Measurements from ENCODE around the gene CDH4.

The CDH4 gene

DNA sequence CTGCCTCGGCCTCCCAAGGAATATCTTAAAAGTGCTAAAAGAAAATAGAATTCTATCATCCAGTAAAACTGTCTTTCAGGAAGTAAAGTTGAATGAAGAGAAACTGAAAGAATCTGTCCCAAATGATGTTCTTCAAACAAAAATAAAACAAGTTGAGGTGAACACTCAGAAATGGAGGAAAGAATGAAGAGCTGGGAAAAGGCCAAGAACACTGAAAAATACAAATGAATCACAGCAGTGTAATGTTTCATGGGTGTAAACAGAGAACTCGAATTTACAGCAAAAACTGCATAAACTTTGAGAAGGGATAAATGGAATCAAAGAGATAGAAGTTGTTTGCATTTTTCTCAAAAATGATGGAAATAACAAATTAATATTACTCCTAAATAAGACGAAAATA, 496.3 kb downstream of the CDH4 start:
- DNase-seq, result no peak

DNA sequence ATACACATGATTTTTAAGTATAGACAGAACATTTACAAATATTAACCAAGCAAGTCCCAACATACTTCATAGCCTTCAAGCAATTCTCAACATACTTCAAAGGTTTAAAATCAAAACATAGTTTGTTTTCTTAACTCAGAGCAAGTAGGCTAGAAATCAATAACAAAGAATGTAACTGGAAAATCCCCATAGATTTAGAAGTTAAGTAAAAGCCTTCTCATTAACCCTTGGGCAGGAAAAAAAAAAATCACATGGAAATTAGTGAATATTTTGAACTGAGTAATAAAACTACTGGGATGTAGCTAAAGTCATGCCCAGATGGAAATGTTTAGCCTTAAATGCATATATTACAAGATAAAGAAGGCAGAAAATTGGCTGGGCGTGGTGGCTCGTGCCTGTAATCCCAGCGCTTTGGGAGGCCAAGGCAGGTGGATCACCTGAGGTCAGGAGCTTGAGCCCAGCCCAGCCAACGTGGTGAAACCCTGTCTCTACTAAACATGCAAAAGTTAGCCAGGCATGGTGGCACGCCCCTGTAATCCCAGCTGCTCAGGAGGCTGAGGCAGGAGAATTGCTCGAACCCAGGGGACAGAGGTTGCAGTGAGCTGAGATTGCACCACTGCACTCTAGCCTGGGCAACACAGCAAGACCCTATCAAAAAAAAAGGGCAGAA, 497.5 kb downstream of the CDH4 start:
- DNase-seq, result no peak

DNA sequence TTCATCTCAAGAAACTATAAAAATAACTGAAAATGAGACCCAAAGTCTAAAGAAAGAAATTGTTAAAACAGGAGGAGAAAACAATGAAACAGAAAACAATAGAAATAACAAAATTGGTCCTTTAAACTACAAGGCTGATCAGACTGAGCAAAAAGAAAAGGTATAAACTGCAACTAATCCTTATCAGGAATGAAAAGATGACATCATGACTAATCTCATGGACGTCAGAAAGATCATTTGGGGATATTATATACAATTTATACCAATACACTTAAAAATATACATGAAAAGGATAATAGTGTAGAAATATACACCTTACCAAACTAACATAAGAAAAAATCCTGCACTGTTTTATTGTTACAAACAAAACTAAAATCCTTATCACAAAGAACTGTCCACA, 498.0 kb downstream of the CDH4 start:
- DNase-seq, result no peak

DNA sequence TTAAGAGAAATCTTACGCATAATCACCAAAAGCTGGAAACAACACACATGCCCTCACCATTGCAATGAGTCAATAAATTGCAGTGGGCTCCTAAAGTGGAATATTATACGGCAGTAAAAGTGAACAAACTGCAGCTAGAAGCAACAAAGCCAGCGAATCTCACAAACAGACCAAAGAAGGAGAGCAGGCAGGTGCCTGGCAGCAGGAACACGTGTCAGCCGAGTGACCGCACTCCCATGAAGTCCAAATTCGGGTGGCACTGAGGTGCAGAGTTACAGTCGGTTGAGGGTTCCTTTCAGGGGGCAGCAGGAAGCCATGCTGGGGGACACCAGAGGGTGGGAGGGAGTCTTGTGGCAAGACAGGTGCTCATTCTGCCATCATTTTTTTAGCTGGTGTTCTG, 500.5 kb downstream of the CDH4 start:
- no peak for DNase-seq

DNA sequence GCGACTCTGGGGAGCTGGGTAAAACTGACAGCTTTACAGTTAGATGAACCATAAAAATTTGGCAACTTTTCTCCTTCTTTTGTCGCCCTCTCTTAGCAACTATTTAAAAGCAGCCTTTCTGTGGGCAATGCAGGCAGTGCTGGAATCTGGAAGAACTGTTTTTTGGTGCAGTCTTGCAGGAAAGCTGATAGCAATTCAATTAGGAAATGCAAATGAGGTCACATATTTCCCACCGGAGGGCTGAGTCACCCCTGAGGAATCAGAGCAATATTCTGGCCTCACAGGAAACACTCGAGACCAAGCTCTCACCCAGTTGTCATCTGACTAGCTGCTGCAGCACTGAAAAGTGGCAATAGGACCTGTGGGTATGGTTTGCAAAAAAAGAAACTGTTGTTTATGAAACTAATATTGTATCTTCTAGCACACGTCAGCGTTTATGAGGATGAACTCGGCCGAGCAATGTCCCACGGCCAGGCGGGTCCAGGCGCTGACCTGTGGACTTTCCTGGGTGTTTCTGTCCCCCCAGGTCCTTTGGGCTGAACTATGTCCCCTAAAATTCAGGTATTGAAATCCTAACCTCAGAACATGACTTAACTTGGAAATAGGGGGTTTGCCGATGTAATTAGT, 501.4 kb downstream of the CDH4 start:
- no peak for DNase-seq

DNA sequence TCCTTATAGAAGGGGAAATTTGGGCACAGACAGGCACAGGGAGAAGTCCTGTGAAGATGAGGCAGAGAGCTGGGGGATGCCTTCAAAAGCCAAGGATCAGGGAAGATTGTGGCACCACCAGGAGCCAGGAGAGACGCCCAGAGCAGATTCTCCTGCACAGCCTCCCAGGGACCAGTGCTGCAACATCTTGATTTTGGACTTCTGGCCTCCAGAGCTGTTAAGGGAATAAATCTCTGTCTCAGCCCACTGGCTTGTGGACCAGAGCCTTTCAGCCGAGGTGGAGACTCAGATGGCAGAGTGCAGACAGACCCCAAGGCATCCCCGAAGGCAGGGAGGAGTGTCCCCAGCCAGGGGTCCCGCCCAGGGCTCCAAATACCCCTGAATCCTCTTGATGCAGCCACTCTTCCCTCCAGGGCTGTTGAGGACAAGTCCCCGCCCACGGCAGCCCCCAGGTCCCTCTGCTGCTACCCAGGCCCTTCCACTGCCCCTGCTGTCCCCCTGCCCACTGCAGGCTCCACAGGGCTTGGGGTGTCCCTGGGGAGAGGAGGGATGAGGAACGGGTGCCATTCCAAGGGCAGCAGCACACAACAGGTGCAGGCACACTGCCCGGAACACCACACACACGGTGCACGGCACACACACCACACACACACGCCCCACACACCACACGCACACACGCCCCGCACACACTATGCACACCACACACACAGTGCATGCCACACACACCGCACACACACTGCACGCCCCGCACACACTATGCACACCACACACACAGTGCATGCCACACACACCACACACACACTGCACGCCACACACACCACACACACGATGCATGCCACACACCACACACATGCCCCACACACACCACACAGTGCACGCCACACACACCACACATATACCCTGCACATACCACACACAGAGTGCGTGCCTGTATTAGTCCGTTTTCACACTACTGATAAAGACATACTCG, 502.2 kb downstream of the CDH4 start:
- no peak for DNase-seq

DNA sequence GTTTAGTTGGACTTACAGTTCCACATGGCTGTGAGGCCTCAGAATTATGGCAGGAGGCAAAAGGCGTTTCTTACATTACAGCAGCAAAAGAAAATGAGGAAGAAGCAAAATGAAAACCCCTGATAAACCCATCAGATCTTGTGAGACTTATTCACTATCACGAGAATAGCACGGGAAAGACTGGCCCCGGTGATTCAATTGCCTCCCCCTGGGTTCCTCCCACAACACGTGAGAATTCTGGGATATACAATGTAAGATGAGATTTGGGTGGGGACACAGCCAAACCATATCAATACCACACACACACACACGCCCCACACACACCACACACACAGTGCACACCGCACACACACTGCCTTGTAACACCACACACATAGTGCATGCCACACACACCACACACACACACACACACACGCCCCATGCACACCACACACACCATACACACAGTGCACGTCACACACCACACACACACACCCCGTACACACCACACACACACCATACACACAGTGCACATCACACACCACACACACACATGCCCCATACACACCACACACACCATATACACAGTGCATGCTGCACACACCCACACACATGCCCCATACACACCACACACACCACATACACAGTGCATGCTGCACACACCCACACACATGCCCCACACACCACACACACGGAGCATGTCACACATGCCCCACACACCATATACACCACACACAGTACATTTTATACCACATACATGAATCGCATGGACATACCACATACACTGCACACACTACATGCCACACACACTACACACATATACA, 503.1 kb downstream of the CDH4 start:
- no peak for DNase-seq

DNA sequence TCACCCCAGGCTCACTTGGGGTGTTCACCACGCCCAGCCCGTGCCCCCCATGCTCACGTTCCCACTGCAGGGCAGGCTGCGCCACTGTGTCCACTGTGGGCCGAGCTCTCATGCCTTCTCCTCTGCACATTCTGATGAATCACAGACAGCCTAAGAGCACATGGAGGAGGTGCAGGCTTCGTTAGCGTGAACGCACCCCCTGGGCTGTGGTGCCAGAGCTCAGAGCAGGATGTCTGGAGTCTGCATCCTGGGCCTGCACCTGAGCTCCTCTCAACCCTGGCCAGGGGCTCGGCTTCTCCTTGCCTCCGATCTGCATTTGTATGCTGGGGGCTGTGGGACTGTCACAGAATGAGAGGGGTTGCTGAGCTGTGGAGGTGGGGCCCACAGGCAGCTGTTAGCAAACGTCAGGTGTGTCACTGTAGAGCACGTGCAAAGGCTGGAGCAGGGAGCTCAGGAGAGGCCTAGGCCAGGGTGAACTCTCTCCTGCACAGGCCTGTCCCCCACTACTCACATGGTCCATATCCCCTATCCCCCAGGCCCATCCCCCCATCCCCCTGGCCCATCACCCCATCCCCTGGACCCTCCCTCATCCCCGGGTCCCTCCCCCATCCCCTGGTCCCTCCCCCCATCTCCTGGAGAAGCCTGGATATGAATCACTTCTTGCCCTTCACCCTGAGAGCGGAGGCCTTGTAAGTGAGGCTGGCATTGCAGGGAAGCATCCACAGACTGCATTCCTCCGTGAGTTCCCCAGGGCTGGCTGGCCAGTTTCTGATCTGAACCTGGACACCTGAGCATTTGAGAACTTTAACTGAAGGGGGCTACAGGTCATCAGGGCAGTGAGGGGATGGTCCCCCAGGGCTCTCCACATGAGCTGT, 504.1 kb downstream of the CDH4 start:
- no peak for DNase-seq

DNA sequence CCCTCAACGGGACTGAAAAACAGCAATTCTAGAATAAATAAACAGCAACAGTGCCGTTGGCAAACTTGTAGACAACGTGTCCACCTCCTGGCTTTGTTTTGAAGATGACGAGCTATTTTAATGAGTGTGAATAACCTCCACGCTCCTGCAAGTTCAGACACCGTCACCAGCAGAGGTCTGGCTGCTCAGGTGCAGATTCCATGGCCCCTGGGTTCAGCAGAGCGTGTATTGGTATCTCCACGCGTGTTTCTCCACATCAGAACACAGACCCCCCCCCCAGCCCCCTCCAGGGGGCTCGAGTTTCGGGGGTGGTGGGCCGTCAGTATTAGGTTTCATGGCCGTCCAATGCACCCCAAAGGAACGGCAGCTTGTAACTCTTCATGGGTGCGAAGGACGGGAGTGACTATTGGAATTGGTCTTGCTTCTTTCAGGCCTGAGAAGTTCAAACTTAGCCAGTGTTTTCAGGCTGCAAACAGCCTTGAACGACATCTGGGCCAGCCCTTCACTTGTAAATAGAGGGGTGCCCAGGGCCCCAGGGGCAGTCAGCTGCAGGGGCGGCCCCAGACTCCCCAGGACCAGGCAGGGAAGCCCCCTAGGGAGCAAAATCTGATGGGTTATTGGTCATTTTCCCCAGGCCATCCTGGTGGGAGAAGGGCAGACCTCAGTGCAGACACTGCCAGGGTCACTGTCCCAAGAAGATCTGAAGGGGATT, 505.1 kb downstream of the CDH4 start:
- no peak for DNase-seq

DNA sequence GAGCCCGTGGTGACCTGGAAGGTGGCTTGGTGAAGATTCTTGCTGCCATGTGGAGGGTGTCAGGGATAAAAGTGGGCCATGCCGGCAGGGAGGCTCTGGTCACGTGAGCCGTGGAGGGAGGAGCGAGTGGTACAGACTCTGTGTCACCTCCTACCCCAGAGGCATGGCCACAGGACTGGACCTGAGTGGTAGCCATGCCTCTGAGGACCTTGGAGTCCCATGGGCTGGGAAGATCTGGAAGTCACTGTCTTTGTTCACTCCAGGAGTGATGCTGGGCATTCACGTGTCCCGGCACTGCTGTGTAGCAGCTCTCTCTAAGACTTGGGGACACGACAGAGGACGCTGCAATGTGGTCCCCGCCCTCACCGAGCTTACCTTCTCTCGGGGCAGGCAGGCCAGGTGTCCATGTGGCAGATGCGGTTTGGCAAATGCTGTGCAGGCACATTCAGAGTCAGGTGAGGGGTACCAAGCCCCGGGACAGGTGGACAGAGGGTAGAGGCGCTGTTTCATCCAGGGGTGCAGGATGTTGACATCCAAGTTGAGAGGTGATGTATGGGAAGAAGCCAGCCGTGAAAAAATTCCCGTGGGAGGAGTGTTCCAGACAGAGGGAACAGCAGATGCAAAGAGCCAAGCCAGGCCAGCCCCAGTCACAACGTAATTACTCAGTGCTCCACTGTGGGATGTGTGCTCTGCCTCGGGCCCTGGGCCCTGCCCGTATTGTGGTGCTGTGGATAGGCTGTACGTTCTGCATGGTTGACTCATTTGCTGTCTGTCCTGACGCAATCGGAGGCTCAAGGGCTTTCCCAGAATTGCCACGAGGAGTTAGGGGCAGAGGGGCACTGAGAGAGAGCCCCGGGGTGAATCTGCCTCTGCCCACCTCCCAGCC, 505.9 kb downstream of the CDH4 start:
- DNase-seq, result no peak

DNA sequence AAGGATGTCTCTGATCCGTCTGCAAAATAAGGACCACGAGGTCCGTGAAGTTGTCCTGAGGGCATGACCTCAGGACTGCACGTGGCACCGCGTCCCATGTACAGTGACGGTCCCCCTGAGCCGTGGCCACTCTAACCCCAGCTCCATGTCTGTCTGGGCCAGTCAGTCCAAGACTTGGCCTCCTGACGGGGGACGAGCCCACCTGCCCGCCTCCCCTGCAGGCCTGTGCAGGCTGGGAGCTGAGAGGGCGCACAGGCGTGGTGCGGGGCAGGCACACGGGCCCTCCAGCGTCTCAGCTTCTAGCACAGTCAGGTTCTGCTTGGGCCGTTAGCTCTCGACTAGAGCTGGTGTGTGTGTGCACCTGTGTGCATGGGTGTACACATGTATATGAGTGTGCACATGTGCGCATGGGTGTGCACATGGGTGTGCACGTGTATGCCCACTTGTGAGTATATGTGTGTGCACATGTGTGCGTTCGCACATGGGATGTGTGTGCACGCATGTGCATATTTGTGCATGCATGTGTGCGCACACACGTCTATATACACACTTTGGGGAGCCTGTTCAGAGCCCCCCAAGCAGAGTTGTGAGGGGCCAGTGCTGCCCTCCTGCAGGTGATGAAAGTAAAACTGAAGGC, 506.6 kb downstream of the CDH4 start:
- no peak for DNase-seq

DNA sequence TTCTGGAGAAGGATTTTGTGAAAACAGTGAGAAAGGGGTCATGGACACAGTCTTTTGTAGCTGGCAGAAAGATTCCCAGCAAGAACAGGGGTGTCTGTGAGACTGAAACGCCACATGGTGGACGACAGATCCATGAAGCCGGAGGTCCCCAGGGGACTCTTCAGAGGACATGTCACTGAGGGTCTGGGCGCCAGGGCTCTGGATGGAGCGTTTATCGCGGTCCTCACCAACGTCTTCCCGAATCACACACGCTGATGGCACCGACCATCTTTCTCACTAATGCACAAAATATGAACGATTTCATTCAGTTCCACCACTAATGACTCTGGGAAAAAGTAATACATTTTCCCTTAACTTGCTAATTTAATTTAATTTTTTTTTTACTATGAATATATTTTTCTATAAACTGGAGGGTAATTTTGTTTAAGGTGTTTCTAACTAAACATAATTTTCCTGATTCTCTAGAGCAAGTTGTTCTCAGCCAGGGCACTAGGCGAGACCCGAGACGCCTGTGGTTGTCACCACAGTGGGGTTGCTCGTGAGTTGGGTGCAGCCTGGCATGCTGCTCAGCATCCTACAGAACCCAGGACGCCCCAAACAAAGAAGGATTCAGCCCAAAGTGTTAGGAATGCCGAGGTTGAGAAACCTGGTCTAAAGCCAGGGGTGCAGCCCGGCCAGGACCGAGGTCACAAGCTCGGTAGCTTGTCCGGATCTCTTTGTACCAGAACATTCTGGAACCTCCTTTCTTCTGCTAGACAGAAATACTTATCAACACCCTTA, 507.4 kb downstream of the CDH4 start:
- no peak for DNase-seq

DNA sequence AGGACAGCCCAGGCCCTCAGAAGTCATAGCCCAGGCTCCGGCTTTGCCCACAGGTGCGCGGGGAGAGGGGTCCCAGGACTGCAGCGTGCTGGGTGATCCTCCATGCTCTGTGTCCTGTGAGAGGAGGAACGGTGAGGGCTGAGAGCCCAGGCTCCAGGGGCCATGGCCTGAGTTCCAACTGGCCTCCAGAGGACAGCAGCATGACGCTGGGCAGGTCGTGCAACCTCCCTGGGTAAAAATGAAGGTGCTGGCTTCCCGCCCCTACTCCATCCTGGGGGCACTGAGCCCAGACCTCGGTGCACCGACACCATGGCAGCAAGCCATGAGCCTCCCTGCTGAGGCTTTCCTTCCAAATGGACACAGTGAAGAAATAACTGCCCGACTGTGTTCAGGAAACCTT, 508.3 kb downstream of the CDH4 start:
- no peak for DNase-seq

DNA sequence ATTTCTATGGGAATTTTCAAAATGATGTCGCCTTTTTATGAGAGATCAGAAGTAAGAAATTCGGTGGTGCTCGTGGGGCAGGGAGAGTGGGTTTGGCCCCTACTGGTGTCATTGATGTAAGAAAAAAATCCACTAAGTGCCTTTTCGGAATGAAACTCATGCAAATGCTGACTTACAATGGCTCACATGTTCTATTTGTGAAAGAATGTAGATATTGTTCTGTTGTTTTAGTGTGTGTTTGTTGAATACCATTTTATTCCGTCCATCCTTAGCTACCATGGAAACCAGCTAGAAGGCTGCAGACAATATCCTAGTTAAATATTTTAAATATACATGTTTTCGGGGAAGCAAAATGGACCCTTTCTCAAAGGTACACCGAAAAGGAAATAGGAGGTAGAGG, 508.7 kb downstream of the CDH4 start:
- DNase-seq, result no peak

DNA sequence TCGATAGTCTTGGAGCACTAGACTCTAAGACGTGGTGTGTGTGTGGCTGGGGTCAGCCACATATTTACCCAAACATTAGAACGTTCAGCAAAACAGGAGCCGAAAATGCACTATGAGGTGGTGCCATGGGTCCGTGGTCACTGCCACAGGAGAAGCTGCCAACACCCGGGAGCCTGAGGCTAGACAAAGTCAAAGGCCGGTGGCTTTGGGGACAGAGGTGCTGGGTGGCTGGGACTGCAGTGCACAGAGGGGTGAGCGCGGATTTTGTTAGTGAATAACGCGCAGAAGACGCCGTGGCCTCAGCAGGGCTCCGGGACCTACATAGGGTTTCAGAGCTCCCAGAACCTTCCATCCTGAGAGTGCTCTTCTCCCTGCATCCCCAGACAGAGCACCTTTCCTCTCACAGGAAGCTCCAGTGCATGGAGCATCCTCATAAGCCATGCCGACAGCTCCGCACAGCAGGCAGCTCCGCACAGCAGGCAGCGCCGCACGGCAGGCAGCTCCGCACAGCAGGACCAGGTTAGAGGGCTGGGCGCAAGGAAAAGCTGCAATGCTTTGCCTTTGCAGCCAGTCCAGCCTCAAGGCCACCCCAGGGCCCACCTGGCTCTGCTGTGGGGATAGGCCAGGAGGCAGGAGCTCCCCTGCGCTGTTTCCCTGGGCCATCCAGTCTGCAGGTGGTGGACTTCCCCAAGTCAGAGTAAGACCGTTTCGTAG, 509.5 kb downstream of the CDH4 start:
- DNase-seq, result peak; percentile 42

DNA sequence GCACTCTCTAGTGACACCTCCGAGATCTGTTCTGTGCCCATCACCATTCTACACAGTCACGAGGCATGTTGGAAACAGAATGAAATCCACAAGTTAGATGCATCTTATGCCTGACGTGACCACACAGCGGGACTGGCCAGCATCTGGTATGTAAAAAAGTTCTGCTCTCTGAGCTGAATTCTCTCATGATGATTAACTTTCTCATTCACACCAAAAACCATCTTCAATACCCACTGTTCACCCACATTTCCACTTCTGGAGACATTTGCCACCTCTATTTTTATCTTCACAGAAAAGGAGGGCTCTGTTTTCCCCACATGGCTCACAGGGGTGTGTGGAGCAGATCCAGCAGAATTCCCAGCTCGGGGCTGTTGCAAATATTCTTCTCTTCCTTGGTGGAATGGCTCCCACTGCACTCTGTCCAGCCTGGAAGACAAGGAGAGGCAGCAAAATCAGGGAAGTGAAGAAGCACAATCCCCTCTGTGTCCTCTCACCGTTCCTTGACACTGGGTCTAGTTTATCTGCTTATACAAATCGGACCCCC, 510.2 kb downstream of the CDH4 start:
- no peak for DNase-seq

DNA sequence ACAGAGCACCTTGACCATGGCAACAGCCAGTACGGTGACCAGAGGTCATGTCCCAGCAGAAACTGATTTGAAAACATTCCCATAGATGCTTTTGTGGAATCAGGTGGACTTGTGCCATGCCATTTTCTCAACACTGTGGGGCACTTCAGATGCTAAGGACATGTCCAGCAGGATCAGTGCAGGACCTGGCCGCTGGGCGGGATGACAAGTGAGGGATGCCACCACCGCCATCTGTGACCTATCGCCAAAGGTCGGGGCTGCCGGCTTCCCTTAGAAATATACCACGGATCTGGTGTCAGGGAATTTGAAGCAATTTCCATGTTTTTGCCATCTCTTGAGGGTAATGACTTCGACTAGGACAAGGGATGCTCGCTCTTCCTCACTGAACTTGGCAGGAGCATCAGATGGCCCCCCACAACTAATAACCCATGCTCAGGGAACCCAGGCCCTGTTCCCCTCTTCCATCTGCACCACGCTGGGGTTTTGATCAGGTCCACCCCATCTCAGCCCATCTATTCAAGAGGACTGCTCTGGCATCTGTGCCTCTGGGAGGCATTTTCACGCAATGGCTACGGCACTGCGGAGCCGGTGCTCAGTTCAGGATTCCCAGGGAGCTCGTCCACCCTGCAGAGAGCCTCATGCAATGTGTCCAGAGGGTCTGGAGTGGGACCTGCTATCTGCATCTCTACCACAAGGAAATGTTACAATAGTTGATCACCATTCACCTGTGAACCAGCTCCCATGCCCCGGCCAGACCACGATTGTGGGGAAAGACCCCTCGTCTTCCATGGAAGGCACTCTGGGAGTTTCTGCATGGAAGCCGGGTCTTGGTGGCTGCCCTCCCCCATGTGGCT, 511.1 kb downstream of the CDH4 start:
- no peak for DNase-seq

All from NCI-H345 (cell line).